OCI-M1 (cell line): ENCODE results near the gene SLC44A1.
"Not testable (repeated sequence)": the region's sequence is repeated elsewhere in the genome, so short reads cannot be mapped to it uniquely, and the experiment has no call there.

Experiments used
- DNase-seq: peaks from one replicate; lab custom pipeline; 2025; lab: John Stamatoyannopoulos, UW

The SLC44A1 gene

GRCh38 chr9:105242557-105242956 is 1.9 kb upstream of the SLC44A1 start:
- peak; percentile 75 for DNase-seq

GRCh38 chr9:105243015-105243686 is 1.3 kb upstream of the SLC44A1 start:
- peak; percentile 87 for DNase-seq

- DNase-seq: no peak
Measured at GRCh38 chr9:105244734-105245028, 230 bp downstream of the SLC44A1 start.

- peak; percentile 66 for DNase-seq
Measured at GRCh38 chr9:105245029-105245890, 809 bp downstream of the SLC44A1 start.

- DNase-seq: no peak
Measured at GRCh38 chr9:105245891-105246161, 1.4 kb downstream of the SLC44A1 start.

- peak; percentile 42 for DNase-seq
Measured at GRCh38 chr9:105246656-105247173, 2.3 kb downstream of the SLC44A1 start.

- DNase-seq: no peak
Measured at GRCh38 chr9:105248691-105249090, 4.2 kb downstream of the SLC44A1 start.

GRCh38 chr9:105251133-105251532 is 6.7 kb downstream of the SLC44A1 start:
- DNase-seq: peak; percentile 34

GRCh38 chr9:105251733-105252404 is 7.4 kb downstream of the SLC44A1 start:
- no peak for DNase-seq

GRCh38 chr9:105252405-105252756 is 7.9 kb downstream of the SLC44A1 start:
- DNase-seq: no peak

GRCh38 chr9:105254226-105254625 is 9.8 kb downstream of the SLC44A1 start:
- no peak for DNase-seq

- peak; percentile 53 for DNase-seq
Measured at GRCh38 chr9:105255421-105255820, 11.0 kb downstream of the SLC44A1 start.

GRCh38 chr9:105256569-105256968 is 12.1 kb downstream of the SLC44A1 start:
- DNase-seq: not testable (repeated sequence)

- no peak for DNase-seq
Measured at GRCh38 chr9:105257809-105258208, 13.4 kb downstream of the SLC44A1 start.

GRCh38 chr9:105258225-105258737 is 13.8 kb downstream of the SLC44A1 start:
- no peak for DNase-seq

- no peak for DNase-seq
Measured at GRCh38 chr9:105259274-105259673, 14.8 kb downstream of the SLC44A1 start.

GRCh38 chr9:105259731-105260612 is 15.5 kb downstream of the SLC44A1 start:
- peak; percentile 34 for DNase-seq

- DNase-seq: no peak
Measured at GRCh38 chr9:105262497-105262896, 18.0 kb downstream of the SLC44A1 start.

GRCh38 chr9:105264380-105264779 is 19.9 kb downstream of the SLC44A1 start:
- DNase-seq: peak; percentile 32

GRCh38 chr9:105268254-105268653 is 23.8 kb downstream of the SLC44A1 start:
- DNase-seq: not testable (repeated sequence)

GRCh38 chr9:105269593-105269992 is 25.1 kb downstream of the SLC44A1 start:
- no peak for DNase-seq

GRCh38 chr9:105270711-105271110 is 26.3 kb downstream of the SLC44A1 start:
- no peak for DNase-seq
